ENCODE data around the gene NET1.

DNA sequence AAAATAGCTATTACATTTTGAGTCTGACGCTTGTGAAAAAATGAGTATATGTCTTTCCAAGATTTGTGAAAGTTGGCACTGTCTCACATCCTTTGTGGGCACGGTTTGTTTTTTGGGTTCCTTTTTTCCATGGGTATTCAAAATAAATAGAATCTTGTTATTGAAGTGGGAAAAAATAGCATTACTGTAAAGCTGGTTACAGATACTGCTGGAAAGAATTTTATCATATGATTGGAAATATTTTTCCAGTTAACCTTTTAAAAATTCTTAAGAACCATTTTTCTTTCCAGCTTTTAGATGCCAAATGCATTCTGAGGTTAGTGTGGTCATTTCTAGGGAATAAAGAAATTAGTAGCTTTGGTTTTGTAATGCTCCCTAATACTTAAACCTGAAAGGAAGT is 11.4 kb downstream of the NET1 start:
- TF ChIP-seq, protein P1, sequence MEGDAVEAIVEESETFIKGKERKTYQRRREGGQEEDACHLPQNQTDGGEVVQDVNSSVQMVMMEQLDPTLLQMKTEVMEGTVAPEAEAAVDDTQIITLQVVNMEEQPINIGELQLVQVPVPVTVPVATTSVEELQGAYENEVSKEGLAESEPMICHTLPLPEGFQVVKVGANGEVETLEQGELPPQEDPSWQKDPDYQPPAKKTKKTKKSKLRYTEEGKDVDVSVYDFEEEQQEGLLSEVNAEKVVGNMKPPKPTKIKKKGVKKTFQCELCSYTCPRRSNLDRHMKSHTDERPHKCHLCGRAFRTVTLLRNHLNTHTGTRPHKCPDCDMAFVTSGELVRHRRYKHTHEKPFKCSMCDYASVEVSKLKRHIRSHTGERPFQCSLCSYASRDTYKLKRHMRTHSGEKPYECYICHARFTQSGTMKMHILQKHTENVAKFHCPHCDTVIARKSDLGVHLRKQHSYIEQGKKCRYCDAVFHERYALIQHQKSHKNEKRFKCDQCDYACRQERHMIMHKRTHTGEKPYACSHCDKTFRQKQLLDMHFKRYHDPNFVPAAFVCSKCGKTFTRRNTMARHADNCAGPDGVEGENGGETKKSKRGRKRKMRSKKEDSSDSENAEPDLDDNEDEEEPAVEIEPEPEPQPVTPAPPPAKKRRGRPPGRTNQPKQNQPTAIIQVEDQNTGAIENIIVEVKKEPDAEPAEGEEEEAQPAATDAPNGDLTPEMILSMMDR (IDR thresholded peaks at IDR 0.05): no peak
- TF ChIP-seq POLR2AphosphoS5 (IDR thresholded peaks at IDR 0.05): no peak
- TF ChIP-seq EP300 (IDR thresholded peaks at IDR 0.05; ENCODE audit: low read depth): no peak

All from transverse colon (tissue), 4 donors.